Parathyroid adenoma (tissue), 2 donors: Measurements from ENCODE around the gene DCDC1.

Source experiments
- H2AFZ ChIP-seq: fragments of 300-600 bp; sonication (generic); one replicate; pipeline ENCODE4 v1.7.0; 2017; ENCODE audit warnings: antibody characterized with exemption, mild to moderate bottlenecking
- H3K27ac ChIP-seq: fragments of 300-600 bp; sonication (generic); one replicate; pipeline ENCODE4 v1.7.0; 2017
- H3K27me3 ChIP-seq: fragments of 300-600 bp; sonication (generic); one replicate; pipeline ENCODE4 v1.7.0; 2017; ENCODE audit warnings: low read length; ENCODE audit not compliant: control insufficient read depth, insufficient read depth
- H3K36me3 ChIP-seq: fragments of 300-600 bp; sonication (generic); one replicate; pipeline ENCODE4 v1.7.0; 2017; ENCODE audit warnings: low read length; ENCODE audit not compliant: control insufficient read depth, insufficient read depth
- H3K4me1 ChIP-seq: fragments of 300-600 bp; sonication (generic); one replicate; pipeline ENCODE4 v1.7.0; 2017; ENCODE audit warnings: control low read depth
- H3K4me2 ChIP-seq: fragments of 300-600 bp; sonication (generic); one replicate; pipeline ENCODE4 v1.7.0; 2017; ENCODE audit warnings: low read length
- H3K4me3 ChIP-seq: fragments of 300-600 bp; sonication (generic); one replicate; pipeline ENCODE4 v1.7.0; 2017; ENCODE audit warnings: low read depth, low read length
- H3K79me2 ChIP-seq: fragments of 300-600 bp; sonication (generic); one replicate; pipeline ENCODE4 v1.7.0; 2017; ENCODE audit warnings: control low read depth
- H3K9ac ChIP-seq: fragments of 300-600 bp; sonication (generic); one replicate; pipeline ENCODE4 v1.7.0; 2017; ENCODE audit warnings: mild to moderate bottlenecking
- H3K9me3 ChIP-seq: fragments of 300-600 bp; sonication (generic); one replicate; pipeline ENCODE4 v1.7.0; 2017; ENCODE audit warnings: low read length; ENCODE audit not compliant: control insufficient read depth
- CTCF ChIP-seq: fragments of 300-600 bp; sonication (generic); IDR thresholded peaks from one replicate; pipeline ENCODE4 v1.7.0; 2017; ENCODE audit warnings: antibody characterized with exemption, mild to moderate bottlenecking
- donor health status: primary hyperparathyroidism.

DCDC1 gene

GRCh38 chr11:30902929-30903328 is 466.6 kb downstream of the DCDC1 start:
- H3K36me3 ChIP-seq, result no peaks in the 10 kb centered on the region
- H3K4me1 ChIP-seq, result no peaks in the 10 kb centered on the region
- no peak overlapping the region for H3K27ac ChIP-seq
- no peak overlapping the region for H2AFZ ChIP-seq
- no peak overlapping the region for H3K4me3 ChIP-seq
- H3K79me2 ChIP-seq, result no peaks in the 10 kb centered on the region
- H3K9me3 ChIP-seq, result no peaks in the 10 kb centered on the region
- no peak for TF ChIP-seq CTCF
- no peaks in the 10 kb centered on the region for H3K27me3 ChIP-seq
- H3K9ac ChIP-seq, result no peak overlapping the region
- no peak overlapping the region for H3K4me2 ChIP-seq

- Histone ChIP-seq H3K36me3 (no peaks in the 10 kb centered on the region), H3K9ac (no peak overlapping the region), H3K79me2 (no peaks in the 10 kb centered on the region), H3K4me3 (no peak overlapping the region), H3K4me2 (no peak overlapping the region), H3K27me3 (no peaks in the 10 kb centered on the region), H2AFZ (no peak overlapping the region), H3K4me1 (no peaks in the 10 kb centered on the region), H3K9me3 (no peaks in the 10 kb centered on the region), H3K27ac (no peak overlapping the region)
- TF ChIP-seq CTCF, result no peak
Measured at GRCh38 chr11:30895046-30895445, 474.5 kb downstream of the DCDC1 start.

- no peak for TF ChIP-seq CTCF
- H2AFZ ChIP-seq, result no peak overlapping the region
- H3K4me3 ChIP-seq, result no peak overlapping the region
- H3K9me3 ChIP-seq, result no peaks in the 10 kb centered on the region
- H3K36me3 ChIP-seq, result no peaks in the 10 kb centered on the region
- H3K4me1 ChIP-seq, result no peaks in the 10 kb centered on the region
- no peak overlapping the region for H3K9ac ChIP-seq
- no peaks in the 10 kb centered on the region for H3K79me2 ChIP-seq
- H3K27ac ChIP-seq, result no peak overlapping the region
- no peak overlapping the region for H3K4me2 ChIP-seq
- no peaks in the 10 kb centered on the region for H3K27me3 ChIP-seq
Measured at GRCh38 chr11:30893318-30893717, 476.2 kb downstream of the DCDC1 start.

- no peaks in the 10 kb centered on the region for H3K4me1 ChIP-seq
- H3K79me2 ChIP-seq, result no peaks in the 10 kb centered on the region
- H3K9me3 ChIP-seq, result no peaks in the 10 kb centered on the region
Measured at GRCh38 chr11:30889143-30889794, 480.3 kb downstream of the DCDC1 start.

More at GRCh38 chr11:30889143-30889794, 480.3 kb downstream of the DCDC1 start:
- no peaks in the 10 kb centered on the region for H3K27me3 ChIP-seq
- no peaks in the 10 kb centered on the region for H3K36me3 ChIP-seq
- no peak overlapping the region for H3K4me2 ChIP-seq
- H3K9ac ChIP-seq, result no peak overlapping the region
- no peak for TF ChIP-seq CTCF
- no peak overlapping the region for H3K27ac ChIP-seq
- H2AFZ ChIP-seq, result no peak overlapping the region
- no peak overlapping the region for H3K4me3 ChIP-seq
